K562 (cell line): ENCODE measurements around the gene HSD11B1. TPM values are rescaled to one million over a fixed set of nuclear protein-coding genes. Genes with fewer than 3 reads are reported as not detected.

Experiments
- CAMTA2 ChIP-seq: fragments of 250-450 bp; sonication (Bioruptor Pico); conservative IDR thresholded peaks from 2 replicates; pipeline ENCODE4 v1.5.1; 2022
- CBX2 ChIP-seq: fragments of 200-600 bp; sonication (generic); IDR thresholded peaks from one replicate; pipeline ENCODE4 v1.6.1; 2012; ENCODE audit warnings: mild to moderate bottlenecking, low read length, inconsistent platforms; ENCODE audit not compliant: insufficient read depth, poor library complexity, severe bottlenecking
- FOXO4 ChIP-seq: fragments of 450-650 bp; formaldehyde crosslinking; IDR thresholded peaks from 2 replicates; pipeline ENCODE4 v1.4.0; 2020; ENCODE audit warnings: mild to moderate bottlenecking, moderate library complexity
- HDAC2 ChIP-seq: fragments of 450-650 bp; IDR thresholded peaks from 2 replicates; pipeline ENCODE4 v1.6.1; 2016; ENCODE audit warnings: mild to moderate bottlenecking
- HDAC6 ChIP-seq: IDR thresholded peaks from 2 replicates; pipeline ENCODE4 v1.6.1; 2012; ENCODE audit warnings: low read depth, mild to moderate bottlenecking, control low read depth, inconsistent platforms, low read length, moderate library complexity
- HMG20A ChIP-seq: fragments of 450-650 bp; formaldehyde crosslinking; conservative IDR thresholded peaks from 2 replicates; pipeline ENCODE4 v1.4.0; 2020; ENCODE audit warnings: mild to moderate bottlenecking, mixed read lengths
- IFI16 ChIP-seq: fragments of 250-450 bp; sonication (Bioruptor Pico); IDR thresholded peaks from 2 replicates; pipeline ENCODE4 v2.1.2; 2022; ENCODE audit warnings: mild to moderate bottlenecking, inconsistent platforms
- MTA2 ChIP-seq: fragments of 450-650 bp; IDR thresholded peaks from 2 replicates; pipeline ENCODE4 v1.6.1; 2016; ENCODE audit warnings: low read depth
- NFE2 ChIP-seq: IDR thresholded peaks from 2 replicates; pipeline ENCODE4 v1.6.1; 2014; ENCODE audit warnings: antibody characterized with exemption, low read depth
- NFIX ChIP-seq: fragments of 250-450 bp; sonication (Bioruptor Pico); IDR thresholded peaks from 2 replicates; pipeline ENCODE4 v1.4.0; 2020; ENCODE audit warnings: low read depth, mild to moderate bottlenecking, moderate library complexity
- PCBP1 ChIP-seq: fragments of 200-400 bp; formaldehyde crosslinking; IDR thresholded peaks from 2 replicates; pipeline ENCODE4 v1.6.1; 2018; ENCODE audit warnings: mild to moderate bottlenecking, low read depth, low read length; ENCODE audit not compliant: poor library complexity, severe bottlenecking
- PHTF2 ChIP-seq: fragments of 250-450 bp; sonication (Bioruptor Pico); IDR thresholded peaks from 2 replicates; pipeline ENCODE4 v1.5.0; 2021; ENCODE audit warnings: mild to moderate bottlenecking
- RCOR1 ChIP-seq, 2 experiments: IDR thresholded peaks; 2 replicates each; pipeline ENCODE4 v1.6.1; 2012; ENCODE audit warnings: low read depth in 2 of 2, low read length in 2 of 2, borderline replicate concordance in 1 of 2, improper control_type of control experiment in 1 of 2
- TEAD1 ChIP-seq, 2 experiments: fragments of 450-650 bp in 1 of 2; sonication (generic) in 1 of 2; formaldehyde crosslinking; IDR thresholded peaks; 2 replicates each; pipeline versions ENCODE4 v1.4.0 to v1.8.0; 2020 to 2022; ENCODE audit warnings: mild to moderate bottlenecking in 2 of 2, missing genetic modification reagents in 1 of 2
- TSC22D4 ChIP-seq: fragments of 450-650 bp; IDR thresholded peaks from 2 replicates; pipeline ENCODE4 v1.6.1; 2016; ENCODE audit warnings: missing genetic modification characterization, missing biosample characterization, control low read depth
- XRCC3 ChIP-seq: fragments of 450-650 bp; IDR thresholded peaks from 2 replicates; pipeline ENCODE4 v1.6.1; 2017; ENCODE audit warnings: mild to moderate bottlenecking, moderate library complexity
- XRCC5 ChIP-seq: fragments of 200-400 bp; formaldehyde crosslinking; IDR thresholded peaks from 2 replicates; pipeline ENCODE4 v1.6.1; 2017; ENCODE audit warnings: low read depth, mild to moderate bottlenecking, low read length
- ZKSCAN8 ChIP-seq: fragments of 200-800 bp; sonication (Bioruptor generic); IDR thresholded peaks from 2 replicates; pipeline ENCODE4 v1.6.1; 2016; ENCODE audit warnings: missing genetic modification characterization, missing compliant biosample characterization
- ZNF232 ChIP-seq: sonication (generic); formaldehyde crosslinking; IDR thresholded peaks from 2 replicates; pipeline ENCODE4 v1.8.0; 2022; ENCODE audit warnings: mild to moderate bottlenecking, missing genetic modification reagents
- ZNF695 ChIP-seq: fragments of 450-650 bp; formaldehyde crosslinking; IDR thresholded peaks from 2 replicates; pipeline ENCODE4 v1.4.0; 2020; ENCODE audit warnings: mild to moderate bottlenecking, moderate library complexity
- ZNF696 ChIP-seq: fragments of 250-450 bp; sonication (Bioruptor Pico); conservative IDR thresholded peaks from 2 replicates; pipeline ENCODE4 v1.4.0; 2020; ENCODE audit warnings: mild to moderate bottlenecking, moderate library complexity
- ZNF785 ChIP-seq: fragments of 250-450 bp; sonication (Bioruptor Pico); IDR thresholded peaks from 2 replicates; pipeline ENCODE4 v1.4.0; 2020; ENCODE audit warnings: mild to moderate bottlenecking
- polyA plus RNA-seq, 8 experiments: library from polyadenylated mRNA; depleted of rRNA in 4 of 8; stranded (reverse) in 5 of 8; unstranded in 3 of 8; fragments of >200 nt; fragmentation: Nextera tagmentation in 2 of 8; fragmentation: Illumina TruSeq in 1 of 8; extraction: Ambion mirVana in 2 of 8; extraction: Trizol in 1 of 8; gene quantifications; 2 replicates each; pipeline versions ENCODE4 v1.2.1 to v1.2.3, GENCODE V29; 2011 to 2014; ENCODE audit warnings: inconsistent platforms in 1 of 8, missing spikeins in 1 of 8
- total RNA-seq, 7 experiments: library from RNA; depleted of rRNA in 6 of 7; stranded (reverse); fragments of >200 nt in 6 of 7; fragmentation: Illumina TruSeq in 2 of 7; extraction: Trizol in 2 of 7; gene quantifications; 2 replicates each; pipeline versions ENCODE4 v1.2.1 to v1.2.3, GENCODE V29; 2011 to 2021; ENCODE audit warnings: low replicate concordance in 1 of 7
- TF ChIP-seq, protein P1 (sequence below): fragments of 250-450 bp; sonication (Bioruptor Pico); IDR thresholded peaks from 2 replicates; pipeline ENCODE4 v1.4.0; 2020; ENCODE audit warnings: mild to moderate bottlenecking
- TF ChIP-seq, protein P2 (sequence below): fragments of 450-650 bp; IDR thresholded peaks from 2 replicates; pipeline ENCODE4 v1.6.1; 2018; ENCODE audit not compliant: partially characterized antibody

HSD11B1 gene
- total and polyA plus RNA-seq, 9 of the 15 experiments (the other 6 are each of a cell fraction or from before 2014, with no cell fraction given) = 0.04 to 0.16 TPM; not detected in 7

DNA sequence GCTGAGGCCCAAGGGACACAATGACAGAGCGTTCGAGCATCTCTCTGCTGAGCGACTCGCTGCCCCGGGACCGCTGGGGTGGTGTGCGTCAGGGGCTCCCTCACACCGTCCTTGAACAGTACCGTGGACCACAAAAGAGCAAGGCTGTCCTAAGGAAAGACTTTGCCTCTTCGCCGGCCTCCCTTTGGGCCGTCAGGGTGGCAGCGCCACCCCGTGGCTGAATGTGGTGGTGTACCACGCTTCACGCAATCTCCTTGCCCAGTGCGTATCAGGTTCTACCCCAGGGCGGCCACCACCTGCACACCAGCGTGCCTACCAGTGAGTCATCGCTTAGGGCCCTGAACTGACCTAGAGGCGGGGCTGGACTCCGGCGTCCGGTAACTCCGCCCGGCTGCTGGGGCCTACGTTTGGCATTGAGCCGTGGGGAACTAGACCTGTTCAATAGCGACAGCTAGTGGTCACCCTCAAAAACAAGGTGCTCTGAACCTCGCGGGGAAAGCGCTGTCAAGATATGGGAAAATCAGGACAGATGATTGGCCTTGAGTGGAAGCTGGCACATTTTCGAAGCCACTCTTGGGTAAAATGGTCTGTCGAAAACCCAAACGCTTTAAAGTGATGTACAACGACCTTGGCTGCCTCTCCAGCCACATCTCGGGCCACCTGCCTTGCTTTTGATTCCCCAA, 43.1 kb downstream of the HSD11B1 start (continued):
- TF ChIP-seq CBX2 (no peak), TSC22D4 (tag) (no peak), ZNF695 (no peak), IFI16 (CRISPR knock-in tag) (no peak), ZKSCAN8 (CRISPR knock-in tag) (no peak), PCBP1 (no peak), PHTF2 (CRISPR knock-in tag) (no peak), RCOR1 (IDR thresholded peaks at IDR 0.05; ENCODE audit: borderline replicate concordance in 1 of 2, low read depth in 2 of 2, low read length in 2 of 2) (peak in 1 of 2 experiments; percentile 88; a peak in 2 of 4 replicates), ZNF232 (CRISPR knock-in tag) (no peak), NFIX (CRISPR knock-in tag) (no peak), XRCC5 (peak; percentile 98), TEAD1 (CRISPR knock-in tag; IDR thresholded peaks at IDR 0.05) (peak in 1 of 2 experiments; percentile 64; a peak in 1 of 4 replicates), ZNF696 (CRISPR knock-in tag) (no peak), MTA2 (no peak), HDAC2 (peak; percentile 87), HMG20A (CRISPR knock-in tag) (no peak), CAMTA2 (CRISPR knock-in tag) (no peak), XRCC3 (no peak), ZNF785 (CRISPR knock-in tag) (no peak), NFE2 (peak; percentile 29; the same call in 1 of the 2 replicates), HDAC6 (no peak), FOXO4 (CRISPR knock-in tag) (no peak)
- TF ChIP-seq, protein P1, sequence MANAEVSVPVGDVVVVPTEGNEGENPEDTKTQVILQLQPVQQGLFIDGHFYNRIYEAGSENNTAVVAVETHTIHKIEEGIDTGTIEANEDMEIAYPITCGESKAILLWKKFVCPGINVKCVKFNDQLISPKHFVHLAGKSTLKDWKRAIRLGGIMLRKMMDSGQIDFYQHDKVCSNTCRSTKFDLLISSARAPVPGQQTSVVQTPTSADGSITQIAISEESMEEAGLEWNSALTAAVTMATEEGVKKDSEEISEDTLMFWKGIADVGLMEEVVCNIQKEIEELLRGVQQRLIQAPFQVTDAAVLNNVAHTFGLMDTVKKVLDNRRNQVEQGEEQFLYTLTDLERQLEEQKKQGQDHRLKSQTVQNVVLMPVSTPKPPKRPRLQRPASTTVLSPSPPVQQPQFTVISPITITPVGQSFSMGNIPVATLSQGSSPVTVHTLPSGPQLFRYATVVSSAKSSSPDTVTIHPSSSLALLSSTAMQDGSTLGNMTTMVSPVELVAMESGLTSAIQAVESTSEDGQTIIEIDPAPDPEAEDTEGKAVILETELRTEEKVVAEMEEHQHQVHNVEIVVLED (CRISPR knock-in tag) = no peak
- TF ChIP-seq, protein P2, sequence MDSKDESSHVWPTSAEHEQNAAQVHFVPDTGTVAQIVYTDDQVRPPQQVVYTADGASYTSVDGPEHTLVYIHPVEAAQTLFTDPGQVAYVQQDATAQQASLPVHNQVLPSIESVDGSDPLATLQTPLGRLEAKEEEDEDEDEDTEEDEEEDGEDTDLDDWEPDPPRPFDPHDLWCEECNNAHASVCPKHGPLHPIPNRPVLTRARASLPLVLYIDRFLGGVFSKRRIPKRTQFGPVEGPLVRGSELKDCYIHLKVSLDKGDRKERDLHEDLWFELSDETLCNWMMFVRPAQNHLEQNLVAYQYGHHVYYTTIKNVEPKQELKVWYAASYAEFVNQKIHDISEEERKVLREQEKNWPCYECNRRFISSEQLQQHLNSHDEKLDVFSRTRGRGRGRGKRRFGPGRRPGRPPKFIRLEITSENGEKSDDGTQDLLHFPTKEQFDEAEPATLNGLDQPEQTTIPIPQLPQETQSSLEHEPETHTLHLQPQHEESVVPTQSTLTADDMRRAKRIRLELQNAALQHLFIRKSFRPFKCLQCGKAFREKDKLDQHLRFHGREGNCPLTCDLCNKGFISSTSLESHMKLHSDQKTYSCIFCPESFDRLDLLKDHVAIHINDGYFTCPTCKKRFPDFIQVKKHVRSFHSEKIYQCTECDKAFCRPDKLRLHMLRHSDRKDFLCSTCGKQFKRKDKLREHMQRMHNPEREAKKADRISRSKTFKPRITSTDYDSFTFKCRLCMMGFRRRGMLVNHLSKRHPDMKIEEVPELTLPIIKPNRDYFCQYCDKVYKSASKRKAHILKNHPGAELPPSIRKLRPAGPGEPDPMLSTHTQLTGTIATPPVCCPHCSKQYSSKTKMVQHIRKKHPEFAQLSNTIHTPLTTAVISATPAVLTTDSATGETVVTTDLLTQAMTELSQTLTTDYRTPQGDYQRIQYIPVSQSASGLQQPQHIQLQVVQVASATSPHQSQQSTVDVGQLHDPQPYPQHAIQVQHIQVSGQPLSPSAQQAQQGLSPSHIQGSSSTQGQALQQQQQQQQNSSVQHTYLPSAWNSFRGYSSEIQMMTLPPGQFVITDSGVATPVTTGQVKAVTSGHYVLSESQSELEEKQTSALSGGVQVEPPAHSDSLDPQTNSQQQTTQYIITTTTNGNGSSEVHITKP = no peak
